Measurements from ENCODE around the gene ARHGAP45.

ARHGAP45 gene

DNA sequence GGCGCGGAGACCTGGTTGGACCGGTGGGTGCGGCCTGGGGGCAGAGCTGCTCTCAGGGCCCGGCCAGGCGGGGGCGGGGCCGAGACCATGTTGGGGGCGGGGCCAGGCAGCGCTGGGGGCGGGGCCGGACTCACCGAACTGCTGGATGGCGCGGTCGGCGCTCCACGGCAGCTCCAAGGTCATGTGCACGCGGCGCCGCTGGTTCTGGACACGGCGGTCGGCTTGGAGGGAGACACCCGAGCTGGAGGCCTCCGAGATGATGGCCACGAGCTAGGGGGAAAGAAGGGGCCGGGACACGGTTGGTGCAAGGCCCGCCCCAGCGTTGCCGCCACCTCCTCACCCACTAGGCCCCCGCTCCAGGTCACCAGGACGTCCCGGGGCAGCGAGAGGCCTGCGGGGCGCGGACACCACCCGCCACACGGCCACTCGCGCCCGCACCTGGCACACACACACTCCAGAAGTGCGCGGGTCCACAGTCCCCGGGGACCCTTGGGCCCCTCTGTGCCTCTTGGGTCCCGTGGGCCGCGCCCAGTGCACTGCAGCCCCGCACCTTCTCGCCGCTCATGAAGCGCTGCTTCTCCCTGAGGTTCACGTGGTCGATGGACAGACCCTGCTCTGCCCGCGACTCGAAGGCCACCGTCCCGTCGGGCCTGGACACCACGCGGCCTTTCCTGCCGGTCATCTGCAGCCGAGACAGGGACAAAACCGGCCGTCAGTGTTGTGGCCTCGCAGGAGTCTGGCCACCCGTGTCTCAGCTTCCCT lies 45.5 kb downstream of the ARHGAP45 start:
- peak overlapping the region; percentile 87 for H2BK15ac ChIP-seq (ENCODE audit: low read length)
- peak overlapping the region; percentile 95 for H4K91ac ChIP-seq (ENCODE audit: low read depth, low read length, poor library complexity)
- H3K4me1 ChIP-seq (ENCODE audit: control insufficient read depth in 2 of 2, insufficient read depth in 1 of 2, low read depth in 1 of 2, low read length in 2 of 2) = peaks cover 4 to 8% of the 10 kb centered on the region in 2 donors
- H3K4me2 ChIP-seq (ENCODE audit: insufficient read depth, low read length, poor library complexity, severe bottlenecking) = no peak overlapping the region
- H3K9me3 ChIP-seq (replicated peaks in 1 of 2; ENCODE audit: control insufficient read depth in 2 of 2, insufficient read depth in 1 of 2, low read depth in 1 of 2, low read length in 2 of 2) = no peaks in the 10 kb centered on the region
- peak overlapping the region; percentile 84 for H3K4ac ChIP-seq (ENCODE audit: low read length)
- DNase-seq (ENCODE audit: low spot score) = no peak
- H3K79me1 ChIP-seq (ENCODE audit: low read depth, low read length) = peaks cover 7% of the 10 kb centered on the region
- H3K27me3 ChIP-seq (ENCODE audit: control insufficient read depth in 3 of 3, insufficient read depth in 3 of 3, low read depth in 1 of 3, low read length in 3 of 3) = no peaks in the 10 kb centered on the region
- H2AFZ ChIP-seq (ENCODE audit: low read length) = no peak overlapping the region
- no CpG with 5 or more reads among the region's 71 CpGs for WGBS, 2 donors (ENCODE audit: extremely low coverage in 2 of 2, insufficient read length in 2 of 2, insufficient replicate concordance in 1 of 2)
- peak overlapping the region; percentile 73 for H3K23ac ChIP-seq (ENCODE audit: low read depth, low read length, poor library complexity)
- H3K18ac ChIP-seq (ENCODE audit: low read length) = peak overlapping the region; percentile 65
- H3K36me3 ChIP-seq (replicated peaks in 1 of 2; ENCODE audit: control insufficient read depth in 2 of 2, insufficient read depth in 2 of 2, low read length in 2 of 2) = peaks cover 9 to 59% of the 10 kb centered on the region in 2 donors
- peak overlapping the region; percentile 60 for H3K9ac ChIP-seq (ENCODE audit: low read depth, low read length, poor library complexity)
- no peak overlapping the region for H3K4me3 ChIP-seq (ENCODE audit: low read length in 2 of 2)
- peak overlapping the region; percentile 88 for H2BK12ac ChIP-seq (ENCODE audit: low read length)
- H2BK120ac ChIP-seq (ENCODE audit: low read depth, low read length) = peak overlapping the region; percentile 24
- H3K27ac ChIP-seq (replicated peaks; ENCODE audit: low read length) = no peak overlapping the region
- peak overlapping the region; percentile 87 for H2BK5ac ChIP-seq (ENCODE audit: low read length)
- H3K14ac ChIP-seq (ENCODE audit: low read length) = peak overlapping the region; percentile 75
- H4K8ac ChIP-seq (ENCODE audit: low read depth, low read length) = no peak overlapping the region
- H2AK5ac ChIP-seq (ENCODE audit: low read depth, low read length) = peak overlapping the region; percentile 100

DNA sequence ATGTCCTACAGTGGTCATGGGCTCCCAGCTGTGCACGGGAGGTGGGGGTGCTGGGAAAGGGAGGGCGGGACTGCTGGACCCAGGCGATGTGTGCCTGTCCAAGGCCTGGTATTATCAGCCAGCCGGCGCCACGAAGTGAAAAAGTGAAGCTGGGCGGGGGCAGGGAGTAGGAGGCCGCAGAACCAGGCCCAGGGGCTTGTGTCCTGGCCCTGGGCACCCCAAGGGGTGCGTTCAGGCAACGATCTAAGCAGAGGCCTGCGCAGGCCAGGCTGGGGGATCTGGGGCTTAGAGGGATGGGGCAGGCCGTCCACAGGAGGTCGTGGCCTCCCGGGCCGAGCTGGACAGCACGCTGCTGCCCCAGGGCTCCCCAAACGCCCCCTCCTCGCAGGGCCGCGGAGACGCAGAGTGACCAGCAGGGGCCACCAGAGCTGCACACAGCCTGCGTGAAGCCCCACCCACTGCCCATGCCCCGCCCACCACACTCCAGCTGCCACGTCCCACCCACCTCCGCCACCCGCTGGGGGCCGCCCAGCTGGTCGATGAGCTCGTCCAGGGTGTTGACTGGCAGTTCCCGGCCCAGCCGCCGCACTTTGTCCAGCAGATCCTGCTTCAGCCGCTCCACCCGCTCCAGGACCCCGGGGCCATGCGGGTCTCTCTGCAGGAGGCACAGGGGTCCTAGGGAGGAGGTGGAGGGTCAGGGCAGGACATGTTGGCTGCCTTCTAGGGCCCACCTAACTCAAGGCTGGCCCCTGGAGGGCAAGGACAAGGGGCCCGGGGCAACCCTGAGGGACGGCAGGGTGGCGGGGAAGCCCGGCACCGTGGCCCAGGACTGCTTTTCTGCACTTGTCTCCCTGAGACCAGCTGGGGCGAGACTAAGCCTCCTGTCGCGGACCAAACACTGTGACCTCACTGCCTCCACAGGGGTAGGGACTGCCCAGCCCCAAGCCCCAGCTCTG lies 46.3 kb downstream of the ARHGAP45 start:
- peak; percentile 88 for DNase-seq (ENCODE audit: low spot score)
- Histone ChIP-seq H3K23ac (ENCODE audit: low read depth, low read length, poor library complexity) (peak overlapping the region; percentile 22), H3K9ac (ENCODE audit: low read depth, low read length, poor library complexity) (peak overlapping the region; percentile 84), H3K4me3 (ENCODE audit: low read length in 2 of 2) (no peak overlapping the region), H2BK12ac (ENCODE audit: low read length) (peak overlapping the region; percentile 88), H2AK5ac (ENCODE audit: low read depth, low read length) (peak overlapping the region; percentile 100), H3K9me3 (replicated peaks in 1 of 2; ENCODE audit: control insufficient read depth in 2 of 2, insufficient read depth in 1 of 2, low read depth in 1 of 2, low read length in 2 of 2) (no peaks in the 10 kb centered on the region), H3K27ac (replicated peaks; ENCODE audit: low read length) (peak overlapping the region; percentile 51), H2BK120ac (ENCODE audit: low read depth, low read length) (peak overlapping the region; percentile 24), H4K91ac (ENCODE audit: low read depth, low read length, poor library complexity) (peak overlapping the region; percentile 95), H3K36me3 (replicated peaks in 1 of 2; ENCODE audit: control insufficient read depth in 2 of 2, insufficient read depth in 2 of 2, low read length in 2 of 2) (peaks cover 9 to 60% of the 10 kb centered on the region in 2 donors), H2BK5ac (ENCODE audit: low read length) (peak overlapping the region; percentile 87), H3K4ac (ENCODE audit: low read length) (no peak overlapping the region), H3K18ac (ENCODE audit: low read length) (peak overlapping the region; percentile 65), H3K27me3 (ENCODE audit: control insufficient read depth in 3 of 3, insufficient read depth in 3 of 3, low read depth in 1 of 3, low read length in 3 of 3) (no peaks in the 10 kb centered on the region), H4K8ac (ENCODE audit: low read depth, low read length) (no peak overlapping the region), H2BK15ac (ENCODE audit: low read length) (peak overlapping the region; percentile 87), H3K14ac (ENCODE audit: low read length) (peak overlapping the region; percentile 75), H3K4me1 (ENCODE audit: control insufficient read depth in 2 of 2, insufficient read depth in 1 of 2, low read depth in 1 of 2, low read length in 2 of 2) (peaks cover 4 to 8% of the 10 kb centered on the region in 2 donors), H3K79me1 (ENCODE audit: low read depth, low read length) (peaks cover 7% of the 10 kb centered on the region), H3K4me2 (ENCODE audit: insufficient read depth, low read length, poor library complexity, severe bottlenecking) (peak overlapping the region; percentile 25), H2AFZ (ENCODE audit: low read length) (no peak overlapping the region)
- WGBS, 2 donors (ENCODE audit: extremely low coverage in 2 of 2, insufficient read length in 2 of 2, insufficient replicate concordance in 1 of 2) = no CpG with 5 or more reads among the region's 44 CpGs

DNA sequence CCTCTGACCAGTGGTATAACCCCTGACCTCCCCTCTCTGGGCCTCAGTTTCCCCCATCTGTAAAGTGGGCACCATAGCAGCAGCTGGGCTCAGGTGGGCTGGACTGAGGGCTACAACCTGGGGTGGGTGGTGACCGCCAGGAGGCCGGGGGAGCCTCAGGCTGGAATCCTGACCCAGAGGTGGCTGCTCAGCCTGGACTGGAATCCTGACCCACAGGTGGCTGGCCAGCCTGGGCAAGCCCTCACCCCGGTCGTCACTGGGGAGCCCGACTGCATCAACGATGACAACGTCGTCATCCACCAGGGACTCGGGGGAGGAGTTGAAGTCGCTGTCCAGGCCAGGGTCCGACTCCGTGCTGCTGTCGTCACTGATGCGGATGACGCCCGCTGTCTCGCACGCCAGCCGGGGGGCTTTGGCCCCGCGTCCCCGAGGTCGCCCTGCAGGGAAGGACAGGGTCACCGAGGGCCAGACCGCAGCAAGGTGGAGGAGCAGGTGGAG lies 47.1 kb downstream of the ARHGAP45 start:
- no peak for DNase-seq (ENCODE audit: low spot score)
- H2AFZ ChIP-seq (ENCODE audit: low read length) = no peak overlapping the region
- peak overlapping the region; percentile 77 for H2BK5ac ChIP-seq (ENCODE audit: low read length)
- H3K4me3 ChIP-seq (ENCODE audit: low read length in 2 of 2) = no peak overlapping the region
- H3K4me2 ChIP-seq (ENCODE audit: insufficient read depth, low read length, poor library complexity, severe bottlenecking) = no peak overlapping the region
- H3K14ac ChIP-seq (ENCODE audit: low read length) = peak overlapping the region; percentile 56
- WGBS, 2 donors (ENCODE audit: extremely low coverage in 2 of 2, insufficient read length in 2 of 2, insufficient replicate concordance in 1 of 2) = no CpG with 5 or more reads among the region's 25 CpGs
- peak overlapping the region; percentile 80 for H3K18ac ChIP-seq (ENCODE audit: low read length)
- H3K27ac ChIP-seq (replicated peaks; ENCODE audit: low read length) = peak overlapping the region; percentile 8
- H3K36me3 ChIP-seq (replicated peaks in 1 of 2; ENCODE audit: control insufficient read depth in 2 of 2, insufficient read depth in 2 of 2, low read length in 2 of 2) = peaks cover 9 to 67% of the 10 kb centered on the region in 2 donors
- peaks cover 4 to 8% of the 10 kb centered on the region in 2 donors for H3K4me1 ChIP-seq (ENCODE audit: control insufficient read depth in 2 of 2, insufficient read depth in 1 of 2, low read depth in 1 of 2, low read length in 2 of 2)
- peak overlapping the region; percentile 43 for H4K8ac ChIP-seq (ENCODE audit: low read depth, low read length)
- peak overlapping the region; percentile 99 for H2BK12ac ChIP-seq (ENCODE audit: low read length)
- H3K27me3 ChIP-seq (ENCODE audit: control insufficient read depth in 3 of 3, insufficient read depth in 3 of 3, low read depth in 1 of 3, low read length in 3 of 3) = no peaks in the 10 kb centered on the region
- H2BK15ac ChIP-seq (ENCODE audit: low read length) = peak overlapping the region; percentile 30
- peak overlapping the region; percentile 5 for H4K91ac ChIP-seq (ENCODE audit: low read depth, low read length, poor library complexity)
- H3K9me3 ChIP-seq (replicated peaks in 1 of 2; ENCODE audit: control insufficient read depth in 2 of 2, insufficient read depth in 1 of 2, low read depth in 1 of 2, low read length in 2 of 2) = no peaks in the 10 kb centered on the region
- H2BK120ac ChIP-seq (ENCODE audit: low read depth, low read length) = no peak overlapping the region
- H3K23ac ChIP-seq (ENCODE audit: low read depth, low read length, poor library complexity) = peak overlapping the region; percentile 22
- peaks cover 5% of the 10 kb centered on the region for H3K79me1 ChIP-seq (ENCODE audit: low read depth, low read length)
- H2AK5ac ChIP-seq (ENCODE audit: low read depth, low read length) = no peak overlapping the region
- H3K4ac ChIP-seq (ENCODE audit: low read length) = peak overlapping the region; percentile 53
- H3K9ac ChIP-seq (ENCODE audit: low read depth, low read length, poor library complexity) = peak overlapping the region; percentile 77
